GM12878 (cell line): ENCODE data around the gene SSPN. TPM values are rescaled to one million over a fixed set of nuclear protein-coding genes. Genes with fewer than 3 reads are reported as not detected.

ENCODE experiments used
- ATAC-seq: fragments of 200-7000 bp; cut with Tn5 transposase; 3 replicates; pipeline ENCODE4 v1.9.1; 2020; ENCODE audit warnings: mild to moderate bottlenecking, moderate library complexity
- BruUV-seq: library from RNA; stranded (reverse); fragments of 400-500 nt; replicated peaks from 2 replicates; lab custom pipeline; 2021; lab: Mats Ljungman, UMichigan
- CTCF ChIA-PET: fragments of 300-600 bp; sonication (Branson Sonifier 250); formaldehyde crosslinking; extraction: SDS; loops from one replicate; lab custom pipeline; 2021; ENCODE audit warnings: inconsistent platforms; lab: Yijun Ruan, JAX
- POLR2A ChIA-PET: fragments of 350-600 bp; formaldehyde crosslinking; extraction: SDS; loops from one replicate; lab custom pipeline; 2021; ENCODE audit warnings: inconsistent platforms; lab: Charles Lee
- RAD21 ChIA-PET: fragments of 300-600 bp; sonication (Branson Sonifier 250); formaldehyde crosslinking; loops from one replicate; lab custom pipeline; 2023; ENCODE audit warnings: antibody characterized with exemption; ENCODE audit not compliant: unreplicated experiment; lab: Charles Lee
- SMC1A ChIA-PET: fragments of 300-600 bp; sonication (Branson Sonifier 250); formaldehyde crosslinking; loops from one replicate; lab custom pipeline; 2023; ENCODE audit not compliant: unreplicated experiment, uncharacterized antibody; lab: Charles Lee
- DNase-seq: peaks from one replicate; pipeline ENCODE4 v3.0.0-alpha.2; 2011; ENCODE audit warnings: low read depth, low spot score
- FAIRE-seq: peaks from 3 replicates; lab custom pipeline; 2011; peaks lifted over from hg19 to GRCh38; lab: Jason Lieb, UNC
- H2AFZ ChIP-seq: 2 replicates; pipeline ENCODE4 v1.6.0; 2011; ENCODE audit warnings: low read depth, low read length, control low read depth; ENCODE audit not compliant: control insufficient read depth
- H3K27ac ChIP-seq: 2 replicates; pipeline ENCODE4 v1.5.1; 2011; ENCODE audit warnings: control low read depth; ENCODE audit not compliant: control insufficient read depth, insufficient read depth
- H3K27me3 ChIP-seq, 2 experiments: replicated peaks in 1 of 2; 2 replicates each; pipeline versions ENCODE4 v1.6.0 to v1.6.1; 2011; ENCODE audit warnings: low read length in 1 of 2; ENCODE audit not compliant: control insufficient read depth in 2 of 2, insufficient read depth in 2 of 2
- H3K36me3 ChIP-seq, 2 experiments: 2 replicates each; pipeline ENCODE4 v1.5.1; 2011; ENCODE audit warnings: low read length in 1 of 2; ENCODE audit not compliant: control insufficient read depth in 2 of 2, insufficient read depth in 2 of 2
- H3K4me1 ChIP-seq: 2 replicates; pipeline ENCODE4 v1.6.1; 2011; ENCODE audit warnings: mild to moderate bottlenecking, low read length, moderate library complexity, mixed read lengths; ENCODE audit not compliant: control insufficient read depth, insufficient read depth
- H3K4me2 ChIP-seq: 2 replicates; pipeline ENCODE4 v1.6.0; 2011; ENCODE audit warnings: control low read depth; ENCODE audit not compliant: control insufficient read depth, insufficient read depth
- H3K4me3 ChIP-seq: fragments of 200-600 bp; sonication (generic); 2 replicates; pipeline ENCODE4 v1.5.1; 2016
- H3K79me2 ChIP-seq: 2 replicates; pipeline ENCODE4 v1.6.0; 2011; ENCODE audit warnings: low read length; ENCODE audit not compliant: control insufficient read depth, insufficient read depth
- H3K9ac ChIP-seq: 2 replicates; pipeline ENCODE4 v1.8.0; 2011; ENCODE audit warnings: low read length, control low read depth, mixed read lengths; ENCODE audit not compliant: control insufficient read depth, insufficient read depth
- H3K9me3 ChIP-seq: replicated peaks from 3 replicates; pipeline ENCODE4 v1.5.1; 2011; ENCODE audit warnings: mild to moderate bottlenecking, low read length; ENCODE audit not compliant: control insufficient read depth, insufficient read depth
- H4K20me1 ChIP-seq: 2 replicates; pipeline ENCODE4 v1.6.0; 2011; ENCODE audit not compliant: control insufficient read depth, insufficient read depth
- KLF5 ChIP-seq: fragments of 450-650 bp; IDR thresholded peaks from 2 replicates; pipeline ENCODE4 v1.6.1; 2014; ENCODE audit warnings: mild to moderate bottlenecking; ENCODE audit not compliant: partially characterized antibody
- LARP7 ChIP-seq: fragments of 450-650 bp; IDR thresholded peaks from 2 replicates; pipeline ENCODE4 v1.6.1; 2017; ENCODE audit warnings: mild to moderate bottlenecking
- NFYA ChIP-seq: IDR thresholded peaks from 2 replicates; pipeline ENCODE4 v1.6.1; 2011; ENCODE audit warnings: low read depth, mild to moderate bottlenecking, low read length, improper control_type of control experiment, borderline replicate concordance
- POLR2AphosphoS5 ChIP-seq: IDR thresholded peaks from 2 replicates; pipeline ENCODE4 v1.6.1; 2011; ENCODE audit warnings: mild to moderate bottlenecking, low read length, inconsistent platforms
- RAD21 ChIP-seq: IDR thresholded peaks from 2 replicates; pipeline ENCODE4 v1.6.1; 2011; ENCODE audit warnings: mild to moderate bottlenecking, low read depth, low read length, moderate library complexity; ENCODE audit not compliant: insufficient read depth
- RELA ChIP-seq: fragments of 450-650 bp; IDR thresholded peaks from 2 replicates; pipeline ENCODE4 v1.8.0; 2014; ENCODE audit warnings: borderline replicate concordance; ENCODE audit not compliant: partially characterized antibody
- SREBF2 ChIP-seq: IDR thresholded peaks from 2 replicates; pipeline ENCODE4 v1.6.1; 2012; ENCODE audit warnings: mild to moderate bottlenecking, low read length
- YBX1 ChIP-seq: fragments of 450-650 bp; IDR thresholded peaks from 2 replicates; pipeline ENCODE4 v1.6.1; 2016; ENCODE audit warnings: antibody characterized with exemption
- WGBS: methylation state at CpG from one replicate; pipeline ENCODE4 v1.1.6; 2016; ENCODE audit warnings: low lambda C conversion rate; ENCODE audit not compliant: insufficient replicate concordance, insufficient coverage; ENCODE audit errors: missing lambda C conversion rate; 5-methylcytosine and 5-hydroxymethylcytosine counted together
- in situ Hi-C: fragments of 300-500 bp; cut with MboI; formaldehyde crosslinking; loops from 9 replicates; pipeline ENCODE4 v1.14.3; 2018; ENCODE audit warnings: mixed read lengths
- intact Hi-C: fragments of 100-400 bp; cut with micrococcal nuclease; formaldehyde crosslinking; loops from one replicate; pipeline ENCODE4 v1.14.2; 2022; ENCODE audit not compliant: unreplicated experiment
- polyA plus RNA-seq, 11 experiments: library from polyadenylated mRNA; depleted of rRNA in 4 of 11; unstranded in 6 of 11; stranded (reverse) in 5 of 11; fragments of >200 nt; fragmentation: Nextera tagmentation in 4 of 11; fragmentation: Illumina TruSeq in 1 of 11; extraction: Ambion mirVana in 4 of 11; extraction: Trizol in 1 of 11; gene quantifications; 1 replicate in 1 of 11; 2 replicates in 10 of 11; pipeline versions ENCODE4 v1.2.1 to v1.2.3, GENCODE V29; 2011 to 2016; ENCODE audit warnings: inconsistent platforms in 2 of 11, missing spikeins in 2 of 11, low read depth in 1 of 11
- total RNA-seq, 4 experiments: library from RNA; depleted of rRNA in 3 of 4; stranded (reverse); fragments of >200 nt in 3 of 4; fragmentation: Illumina TruSeq in 1 of 4; extraction: Trizol in 1 of 4; gene quantifications; 2 replicates each; pipeline versions ENCODE4 v1.2.1 to v1.2.3, GENCODE V29; 2013 to 2021
- TF ChIP-seq, protein P1 (sequence below): fragments of 450-650 bp; IDR thresholded peaks from 2 replicates; pipeline ENCODE4 v1.6.1; 2017; ENCODE audit warnings: low read depth, mild to moderate bottlenecking, moderate library complexity

Gene SSPN
- total and polyA plus RNA-seq, 10 of the 15 experiments (the other 5 are each of a cell fraction or from before 2014, with no cell fraction given), result 0.04 to 0.41 (median 0.28) TPM; not detected in 5

- FAIRE-seq, result no peak
- ChIA-PET CTCF (interaction anchor here (1.0 kb wide), 1 partner anchor 91 kb away, joined by 4 read pairs; no protein-coding TSS in a partner anchor), RAD21 (no interaction called here), SMC1A (interaction anchor here (1.8 kb wide), 1 partner anchor 11 kb away, joined by 8 read pairs; no protein-coding TSS in a partner anchor), POLR2A (no interaction called here)
- no TSS peak for BruUV-seq
- Histone ChIP-seq H3K36me3 (no peaks in the 10 kb centered on the region), H3K79me2 (no peaks in the 10 kb centered on the region), H3K27ac (no peak overlapping the region), H3K27me3 (peaks cover 0 to 4% of the 10 kb centered on the region in 2 experiments; a peak in 2 of 4 replicates), H3K4me2 (no peak overlapping the region), H3K4me3 (no peak overlapping the region), H4K20me1 (no peaks in the 10 kb centered on the region), H3K9me3 (no peaks in the 10 kb centered on the region), H3K4me1 (no peaks in the 10 kb centered on the region), H3K9ac (no peak overlapping the region), H2AFZ (no peak overlapping the region)
- no peak for DNase-seq
- in situ Hi-C loops, result no loop called here
- TF ChIP-seq POLR2AphosphoS5 (no peak), SREBF2 (no peak), KLF5 (no peak), LARP7 (no peak), YBX1 (no peak), NFYA (no peak), RAD21 (no peak), RELA (no peak)
- TF ChIP-seq, protein P1, sequence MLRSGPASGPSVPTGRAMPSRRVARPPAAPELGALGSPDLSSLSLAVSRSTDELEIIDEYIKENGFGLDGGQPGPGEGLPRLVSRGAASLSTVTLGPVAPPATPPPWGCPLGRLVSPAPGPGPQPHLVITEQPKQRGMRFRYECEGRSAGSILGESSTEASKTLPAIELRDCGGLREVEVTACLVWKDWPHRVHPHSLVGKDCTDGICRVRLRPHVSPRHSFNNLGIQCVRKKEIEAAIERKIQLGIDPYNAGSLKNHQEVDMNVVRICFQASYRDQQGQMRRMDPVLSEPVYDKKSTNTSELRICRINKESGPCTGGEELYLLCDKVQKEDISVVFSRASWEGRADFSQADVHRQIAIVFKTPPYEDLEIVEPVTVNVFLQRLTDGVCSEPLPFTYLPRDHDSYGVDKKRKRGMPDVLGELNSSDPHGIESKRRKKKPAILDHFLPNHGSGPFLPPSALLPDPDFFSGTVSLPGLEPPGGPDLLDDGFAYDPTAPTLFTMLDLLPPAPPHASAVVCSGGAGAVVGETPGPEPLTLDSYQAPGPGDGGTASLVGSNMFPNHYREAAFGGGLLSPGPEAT, result no peak
- intact Hi-C loops, result no loop called here
- 73% methylated on average over 2 of the region's 2 CpGs for WGBS
- no peak for ATAC-seq
Observed at GRCh38 chr12:26188641-26189040, 6.7 kb upstream of the SSPN start.
